ENCODE results near the gene JAG2. TPM values are rescaled to one million over a fixed set of nuclear protein-coding genes. Genes with fewer than 3 reads are reported as not detected.
A peak's percentile ranks its signal among the peaks of the same experiment; 100 is the strongest.

The JAG2 gene
- total and polyA plus RNA-seq, 2 of the 13 experiments (the other 11 are each of a cell fraction or from before 2014, with no cell fraction given), result 0.04 to 0.16 TPM

DNA sequence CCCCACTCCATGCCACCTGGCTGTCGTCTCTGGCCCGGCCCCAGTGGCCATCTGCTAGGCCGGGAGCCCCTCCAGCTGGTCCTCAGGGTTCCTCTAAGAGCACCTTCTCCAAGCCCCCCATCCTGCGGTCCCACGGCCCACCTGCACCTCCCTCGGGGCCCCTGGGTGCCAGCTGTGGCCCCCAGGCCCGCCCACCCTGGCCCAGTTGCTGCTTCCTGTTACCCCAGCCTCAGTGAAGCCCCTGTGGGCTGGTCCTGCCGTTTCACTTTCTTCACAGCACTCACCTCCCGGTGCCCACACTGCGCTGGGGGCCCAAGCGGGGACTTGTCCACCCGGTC is 40.1 kb upstream of the JAG2 start:
- Histone ChIP-seq H3K9ac (ENCODE audit: insufficient read depth, low read depth, low read length) (no peak overlapping the region), H3K9me3 (ENCODE audit: low read length) (no peaks in the 10 kb centered on the region), H4K20me1 (ENCODE audit: insufficient read depth, low read length) (no peaks in the 10 kb centered on the region; the same call in 1 of the 2 replicates), H3K27ac (ENCODE audit: extremely low read length, insufficient read depth, low read length) (no peak overlapping the region), H3K36me3 (replicated peaks in 1 of 2; ENCODE audit: control insufficient read depth in 1 of 2, insufficient read depth in 2 of 2, low read length in 2 of 2) (peaks cover 6 to 8% of the 10 kb centered on the region in 2 experiments; a peak in 3 of 5 replicates), H3K4me1 (ENCODE audit: insufficient read depth, low read length) (peaks cover 7% of the 10 kb centered on the region; the same call in 1 of the 2 replicates), H3K79me2 (ENCODE audit: insufficient read depth, low read length) (no peaks in the 10 kb centered on the region), H2AFZ (ENCODE audit: low read length) (no peak overlapping the region), H3K4me2 (ENCODE audit: low read depth, low read length) (no peak overlapping the region), H3K27me3 (ENCODE audit: control insufficient read depth in 1 of 2, insufficient read depth in 2 of 2, low read length in 2 of 2) (no peaks in the 10 kb centered on the region; a peak in 2 of 5 replicates), H3K4me3 (replicated peaks in 1 of 3; ENCODE audit: insufficient read depth in 1 of 3, low read depth in 2 of 3, low read length in 3 of 3) (no peak overlapping the region)
- no peak for ATAC-seq
- BruUV-seq (replicated peaks), result no TSS peak
- TF ChIP-seq MLLT10 (CRISPR knock-in tag; IDR thresholded peaks at IDR 0.05) (no peak), ZNF577 (CRISPR knock-in tag; IDR thresholded peaks at IDR 0.05; ENCODE audit: borderline replicate concordance, low read depth) (no peak), SIX4 (CRISPR knock-in tag; IDR thresholded peaks at IDR 0.05) (no peak), STAT5B (CRISPR knock-in tag; IDR thresholded peaks at IDR 0.05) (no peak)
- CTCF ChIA-PET (ENCODE audit: low intra/inter-chr PET ratio, low total read pairs), result no interaction called here
- in situ Hi-C loops (cut with HindIII; ENCODE audit: extremely low pct_ligation_motif_present, low pct_unique_long_range_greater_than_20kb) (no loop called here), intact Hi-C loops (cut with micrococcal nuclease; ENCODE audit: unreplicated experiment) (no loop called here)
- WGBS (ENCODE audit: low lambda C conversion rate), result 63% methylated on average over 4 of the region's 12 CpGs
- no peak for FAIRE-seq
- POLR2A ChIA-PET, result no interaction called here
- no peak for DNase-seq (ENCODE audit: low spot score)

DNA sequence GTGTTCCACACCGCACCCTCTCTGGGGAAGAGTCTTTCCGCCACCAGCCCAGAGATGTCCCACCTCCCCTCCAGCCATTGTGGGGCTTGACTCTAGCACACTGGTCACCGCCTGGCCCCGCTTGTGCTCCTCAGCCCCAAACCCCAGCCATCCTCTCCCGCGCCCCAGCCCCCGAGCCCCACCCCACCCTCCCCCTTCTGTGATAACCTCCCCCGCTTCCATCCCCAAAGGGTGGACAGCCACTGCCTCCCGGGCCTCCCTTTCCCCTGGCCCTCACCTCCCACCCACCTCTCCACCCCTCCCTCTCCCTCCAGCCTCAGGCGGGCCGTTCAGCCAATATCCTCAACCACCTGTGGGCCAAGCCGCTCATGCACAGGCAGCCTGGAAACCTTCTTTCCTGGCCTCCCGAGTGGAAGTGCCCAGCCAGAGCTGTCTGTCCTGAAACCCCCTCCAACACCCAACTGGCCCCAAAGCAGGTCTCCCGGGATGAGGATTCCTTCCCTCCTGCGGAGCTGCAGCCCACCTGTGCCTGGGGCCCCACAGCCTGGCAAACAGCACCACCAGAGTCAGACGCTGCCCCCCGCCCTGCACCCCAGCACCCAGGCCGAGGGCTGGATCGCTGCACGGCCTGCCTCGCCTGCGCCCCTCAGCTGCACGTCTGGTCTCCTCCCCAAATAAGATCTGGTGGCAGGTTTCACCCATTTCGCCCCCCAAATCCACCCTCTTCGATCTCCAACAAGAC is 39.6 kb upstream of the JAG2 start:
- Histone ChIP-seq H3K79me2 (ENCODE audit: insufficient read depth, low read length) (no peaks in the 10 kb centered on the region), H3K27ac (ENCODE audit: extremely low read length, insufficient read depth, low read length) (no peak overlapping the region), H3K4me1 (ENCODE audit: insufficient read depth, low read length) (peaks cover 7% of the 10 kb centered on the region; the same call in 1 of the 2 replicates), H2AFZ (ENCODE audit: low read length) (no peak overlapping the region), H3K27me3 (ENCODE audit: control insufficient read depth in 1 of 2, insufficient read depth in 2 of 2, low read length in 2 of 2) (no peaks in the 10 kb centered on the region; a peak in 2 of 5 replicates), H4K20me1 (ENCODE audit: insufficient read depth, low read length) (no peaks in the 10 kb centered on the region; the same call in 1 of the 2 replicates), H3K9me3 (ENCODE audit: low read length) (no peaks in the 10 kb centered on the region), H3K9ac (ENCODE audit: insufficient read depth, low read depth, low read length) (no peak overlapping the region), H3K4me2 (ENCODE audit: low read depth, low read length) (no peak overlapping the region), H3K4me3 (replicated peaks in 1 of 3; ENCODE audit: insufficient read depth in 1 of 3, low read depth in 2 of 3, low read length in 3 of 3) (no peak overlapping the region), H3K36me3 (replicated peaks in 1 of 2; ENCODE audit: control insufficient read depth in 1 of 2, insufficient read depth in 2 of 2, low read length in 2 of 2) (peaks cover 3 to 5% of the 10 kb centered on the region in 2 experiments; a peak in 2 of 5 replicates)
- 63% methylated on average over 16 of the region's 25 CpGs for WGBS (ENCODE audit: low lambda C conversion rate)
- intact Hi-C loops (cut with micrococcal nuclease; ENCODE audit: unreplicated experiment), result no loop called here
- TF ChIP-seq, protein P1, sequence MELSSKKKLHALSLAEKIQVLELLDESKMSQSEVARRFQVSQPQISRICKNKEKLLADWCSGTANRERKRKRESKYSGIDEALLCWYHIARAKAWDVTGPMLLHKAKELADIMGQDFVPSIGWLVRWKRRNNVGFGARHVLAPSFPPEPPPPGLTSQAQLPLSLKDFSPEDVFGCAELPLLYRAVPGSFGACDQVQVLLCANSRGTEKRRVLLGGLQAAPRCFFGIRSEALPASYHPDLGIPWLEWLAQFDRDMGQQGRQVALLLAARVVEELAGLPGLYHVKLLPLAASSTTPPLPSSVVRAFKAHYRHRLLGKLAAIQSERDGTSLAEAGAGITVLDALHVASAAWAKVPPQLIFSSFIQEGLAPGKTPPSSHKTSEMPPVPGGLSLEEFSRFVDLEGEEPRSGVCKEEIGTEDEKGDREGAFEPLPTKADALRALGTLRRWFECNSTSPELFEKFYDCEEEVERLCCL (CRISPR knock-in tag; IDR thresholded peaks at IDR 0.05; ENCODE audit: borderline replicate concordance), result no peak
- TF ChIP-seq RBM22 (optimal IDR thresholded peaks at IDR 0.05; ENCODE audit: low read length) (peak; percentile 6), AGO2 (optimal IDR thresholded peaks at IDR 0.05; ENCODE audit: low read depth, low read length) (peak; percentile 24)
- ChIA-PET POLR2A (no interaction called here), CTCF (ENCODE audit: low intra/inter-chr PET ratio, low total read pairs) (no interaction called here)
- FAIRE-seq (no peak), DNase-seq (ENCODE audit: low spot score) (no peak), ATAC-seq (no peak)
- BruUV-seq (replicated peaks), result no TSS peak
- in situ Hi-C loops (cut with HindIII; ENCODE audit: extremely low pct_ligation_motif_present, low pct_unique_long_range_greater_than_20kb), result no loop called here
